Loucy (cell line): ENCODE measurements around the gene ICA1L.

ENCODE experiments used
- CTCF ChIP-seq: fragments of 200-600 bp; sonication (generic); conservative IDR thresholded peaks from 2 replicates; pipeline ENCODE4 v1.5.1; 2014; ENCODE audit warnings: mild to moderate bottlenecking, antibody characterized with exemption, low read length
- EZH2phosphoT487 ChIP-seq: fragments of 200-600 bp; IDR thresholded peaks from 2 replicates; pipeline ENCODE4 v1.6.1; 2018; ENCODE audit warnings: antibody characterized with exemption, mild to moderate bottlenecking, moderate library complexity, borderline replicate concordance

- TF ChIP-seq CTCF (no peak), EZH2phosphoT487 (no peak)
These were observed 9.6 kb downstream of the ICA1L start for GRCh38 chr2:202861987-202862386.
